Measurements from ENCODE around the gene ATP5MC2.

ATP5MC2 gene

GRCh38 chr12:53670308-53670707 is 5.6 kb downstream of the ATP5MC2 start:
- no peak for DNase-seq (ENCODE audit: low spot score)
- in situ Hi-C loops (cut with MboI; ENCODE audit: low pct_unique_long_range_greater_than_20kb, low sequenced_read_pairs, unreplicated experiment) = no loop called here
- no peak for TF ChIP-seq CTCF (IDR thresholded peaks at IDR 0.05; ENCODE audit: extremely low read depth, insufficient read depth, missing control alignments)

GRCh38 chr12:53667080-53667479 is 8.8 kb downstream of the ATP5MC2 start:
- in situ Hi-C loops (cut with MboI; ENCODE audit: low pct_unique_long_range_greater_than_20kb, low sequenced_read_pairs, unreplicated experiment) = no loop called here
- TF ChIP-seq CTCF (IDR thresholded peaks at IDR 0.05; ENCODE audit: extremely low read depth, insufficient read depth, missing control alignments) = no peak
- no peak for DNase-seq (ENCODE audit: low spot score)

- no peak for TF ChIP-seq CTCF (IDR thresholded peaks at IDR 0.05; ENCODE audit: extremely low read depth, insufficient read depth, missing control alignments)
- in situ Hi-C loops (cut with MboI; ENCODE audit: low pct_unique_long_range_greater_than_20kb, low sequenced_read_pairs, unreplicated experiment) = no loop called here
- no peak for DNase-seq (ENCODE audit: low spot score)
Observed at GRCh38 chr12:53664936-53665335, 10.9 kb downstream of the ATP5MC2 start.

- in situ Hi-C loops (cut with MboI; ENCODE audit: low pct_unique_long_range_greater_than_20kb, low sequenced_read_pairs, unreplicated experiment) = no loop called here
- no peak for TF ChIP-seq CTCF (IDR thresholded peaks at IDR 0.05; ENCODE audit: extremely low read depth, insufficient read depth, missing control alignments)
- DNase-seq (ENCODE audit: low spot score) = no peak
Observed at GRCh38 chr12:53664191-53664590, 11.7 kb downstream of the ATP5MC2 start.

GRCh38 chr12:53660041-53660440 is 15.8 kb downstream of the ATP5MC2 start:
- no peak for TF ChIP-seq CTCF (IDR thresholded peaks at IDR 0.05; ENCODE audit: extremely low read depth, insufficient read depth, missing control alignments)
- in situ Hi-C loops (cut with MboI; ENCODE audit: low pct_unique_long_range_greater_than_20kb, low sequenced_read_pairs, unreplicated experiment) = no loop called here

GRCh38 chr12:53659571-53659981 is 16.3 kb downstream of the ATP5MC2 start:
- in situ Hi-C loops (cut with MboI; ENCODE audit: low pct_unique_long_range_greater_than_20kb, low sequenced_read_pairs, unreplicated experiment) = no loop called here
- DNase-seq (ENCODE audit: low spot score) = no peak
- no peak for TF ChIP-seq CTCF (IDR thresholded peaks at IDR 0.05; ENCODE audit: extremely low read depth, insufficient read depth, missing control alignments)

More at GRCh38 chr12:53660041-53660440, 15.8 kb downstream of the ATP5MC2 start:
- no peak for DNase-seq (ENCODE audit: low spot score)

- TF ChIP-seq CTCF (IDR thresholded peaks at IDR 0.05; ENCODE audit: extremely low read depth, insufficient read depth, missing control alignments) = no peak
- no peak for DNase-seq (ENCODE audit: low spot score)
- in situ Hi-C loops (cut with MboI; ENCODE audit: low pct_unique_long_range_greater_than_20kb, low sequenced_read_pairs, unreplicated experiment) = no loop called here
Observed at GRCh38 chr12:53659011-53659551, 16.8 kb downstream of the ATP5MC2 start.

All from GM13977 (cell line).